Tibial nerve (tissue), 3 donors: ENCODE data around the gene DNAJC22.

Source experiments
- POLR2A ChIP-seq, 2 donors: fragments of 450-650 bp; IDR thresholded peaks; one replicate each; pipeline ENCODE4 v1.6.1; 2017; ENCODE audit warnings: antibody characterized with exemption in 2 of 2, mild to moderate bottlenecking in 2 of 2, moderate library complexity in 2 of 2
- TF ChIP-seq, protein P1 (sequence below), 5 experiments: fragments of 200-600 bp in 3 of 5; fragments of 450-650 bp in 2 of 5; sonication (generic) in 3 of 5; IDR thresholded peaks; one replicate each; pipeline ENCODE4 v1.5.1; 2016 to 2019; ENCODE audit warnings: antibody characterized with exemption in 5 of 5, mild to moderate bottlenecking in 3 of 5, moderate library complexity in 2 of 5

- no peak for TF ChIP-seq POLR2A (IDR thresholded peaks at IDR 0.05)
- TF ChIP-seq, protein P1, sequence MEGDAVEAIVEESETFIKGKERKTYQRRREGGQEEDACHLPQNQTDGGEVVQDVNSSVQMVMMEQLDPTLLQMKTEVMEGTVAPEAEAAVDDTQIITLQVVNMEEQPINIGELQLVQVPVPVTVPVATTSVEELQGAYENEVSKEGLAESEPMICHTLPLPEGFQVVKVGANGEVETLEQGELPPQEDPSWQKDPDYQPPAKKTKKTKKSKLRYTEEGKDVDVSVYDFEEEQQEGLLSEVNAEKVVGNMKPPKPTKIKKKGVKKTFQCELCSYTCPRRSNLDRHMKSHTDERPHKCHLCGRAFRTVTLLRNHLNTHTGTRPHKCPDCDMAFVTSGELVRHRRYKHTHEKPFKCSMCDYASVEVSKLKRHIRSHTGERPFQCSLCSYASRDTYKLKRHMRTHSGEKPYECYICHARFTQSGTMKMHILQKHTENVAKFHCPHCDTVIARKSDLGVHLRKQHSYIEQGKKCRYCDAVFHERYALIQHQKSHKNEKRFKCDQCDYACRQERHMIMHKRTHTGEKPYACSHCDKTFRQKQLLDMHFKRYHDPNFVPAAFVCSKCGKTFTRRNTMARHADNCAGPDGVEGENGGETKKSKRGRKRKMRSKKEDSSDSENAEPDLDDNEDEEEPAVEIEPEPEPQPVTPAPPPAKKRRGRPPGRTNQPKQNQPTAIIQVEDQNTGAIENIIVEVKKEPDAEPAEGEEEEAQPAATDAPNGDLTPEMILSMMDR (IDR thresholded peaks at IDR 0.05): no peak
These were observed 17.9 kb upstream of the DNAJC22 start for GRCh38 chr12:49328816-49329215.
